ENCODE data around the gene NAT14. TPM values are rescaled to one million over a fixed set of nuclear protein-coding genes. Genes with fewer than 3 reads are reported as not detected.

NAT14 gene
- total and polyA plus RNA-seq, 2 of the 8 experiments (the other 6 are each of a cell fraction or from before 2014, with no cell fraction given) = 47.1 to 71.2 TPM

- TF ChIP-seq TCF12 (IDR thresholded peaks at IDR 0.05; ENCODE audit: low read depth, low read length) (no peak), JUN (IDR thresholded peaks at IDR 0.05; ENCODE audit: low read depth, low read length) (no peak), POLR2A (IDR thresholded peaks at IDR 0.05; ENCODE audit: control extremely low read depth in 1 of 2, low read depth in 2 of 2, low read length in 2 of 2) (no peak), ZNF274 (IDR thresholded peaks at IDR 0.05; ENCODE audit: borderline replicate concordance, extremely low read depth, low read length) (no peak), SIN3A (conservative IDR thresholded peaks at IDR 0.05 in 1 of 2, IDR thresholded peaks at IDR 0.05 in 1 of 2; ENCODE audit: low read depth in 1 of 2, low read length in 2 of 2) (peak in 1 of 2 experiments; percentile 28; a peak in 1 of 4 replicates), GABPA (IDR thresholded peaks at IDR 0.05; ENCODE audit: borderline replicate concordance, insufficient read depth, low read length) (no peak), CHD2 (IDR thresholded peaks at IDR 0.05; ENCODE audit: low read length) (peak; percentile 36; the same call in 1 of the 2 replicates), NANOG (IDR thresholded peaks at IDR 0.05; ENCODE audit: insufficient read depth, low read depth, low read length, poor library complexity, severe bottlenecking) (no peak), TEAD4 (IDR thresholded peaks at IDR 0.05; ENCODE audit: low read depth, low read length) (no peak), KDM1A (IDR thresholded peaks at IDR 0.05; ENCODE audit: borderline replicate concordance, low read length) (no peak), HDAC6 (IDR thresholded peaks at IDR 0.05; ENCODE audit: low read depth, low read length) (no peak), BRCA1 (IDR thresholded peaks at IDR 0.05; ENCODE audit: low read depth, low read length) (no peak), SP1 (IDR thresholded peaks at IDR 0.05; ENCODE audit: low read depth, low read length) (peak; percentile 94; the same call in 1 of the 2 replicates), BACH1 (IDR thresholded peaks at IDR 0.05; ENCODE audit: low read length) (no peak; the same call in 1 of the 2 replicates), CHD1 (IDR thresholded peaks at IDR 0.05; ENCODE audit: low read depth, low read length) (peak; percentile 84), EGR1 (IDR thresholded peaks at IDR 0.05; ENCODE audit: borderline replicate concordance, low read depth, low read length) (no peak), TAF1 (IDR thresholded peaks at IDR 0.05; ENCODE audit: low read depth, low read length) (no peak)
- TF ChIP-seq, protein P1, sequence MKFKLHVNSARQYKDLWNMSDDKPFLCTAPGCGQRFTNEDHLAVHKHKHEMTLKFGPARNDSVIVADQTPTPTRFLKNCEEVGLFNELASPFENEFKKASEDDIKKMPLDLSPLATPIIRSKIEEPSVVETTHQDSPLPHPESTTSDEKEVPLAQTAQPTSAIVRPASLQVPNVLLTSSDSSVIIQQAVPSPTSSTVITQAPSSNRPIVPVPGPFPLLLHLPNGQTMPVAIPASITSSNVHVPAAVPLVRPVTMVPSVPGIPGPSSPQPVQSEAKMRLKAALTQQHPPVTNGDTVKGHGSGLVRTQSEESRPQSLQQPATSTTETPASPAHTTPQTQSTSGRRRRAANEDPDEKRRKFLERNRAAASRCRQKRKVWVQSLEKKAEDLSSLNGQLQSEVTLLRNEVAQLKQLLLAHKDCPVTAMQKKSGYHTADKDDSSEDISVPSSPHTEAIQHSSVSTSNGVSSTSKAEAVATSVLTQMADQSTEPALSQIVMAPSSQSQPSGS (IDR thresholded peaks at IDR 0.05; ENCODE audit: low read length) = no peak
These were observed 32.1 kb upstream of the NAT14 start (continued) for GRCh38 chr19:55452749-55453346.
